ENCODE results near the gene RILPL1.
"Not testable (repeated sequence)": the region's sequence is repeated elsewhere in the genome, so short reads cannot be mapped to it uniquely, and the experiment has no call there.

DNA sequence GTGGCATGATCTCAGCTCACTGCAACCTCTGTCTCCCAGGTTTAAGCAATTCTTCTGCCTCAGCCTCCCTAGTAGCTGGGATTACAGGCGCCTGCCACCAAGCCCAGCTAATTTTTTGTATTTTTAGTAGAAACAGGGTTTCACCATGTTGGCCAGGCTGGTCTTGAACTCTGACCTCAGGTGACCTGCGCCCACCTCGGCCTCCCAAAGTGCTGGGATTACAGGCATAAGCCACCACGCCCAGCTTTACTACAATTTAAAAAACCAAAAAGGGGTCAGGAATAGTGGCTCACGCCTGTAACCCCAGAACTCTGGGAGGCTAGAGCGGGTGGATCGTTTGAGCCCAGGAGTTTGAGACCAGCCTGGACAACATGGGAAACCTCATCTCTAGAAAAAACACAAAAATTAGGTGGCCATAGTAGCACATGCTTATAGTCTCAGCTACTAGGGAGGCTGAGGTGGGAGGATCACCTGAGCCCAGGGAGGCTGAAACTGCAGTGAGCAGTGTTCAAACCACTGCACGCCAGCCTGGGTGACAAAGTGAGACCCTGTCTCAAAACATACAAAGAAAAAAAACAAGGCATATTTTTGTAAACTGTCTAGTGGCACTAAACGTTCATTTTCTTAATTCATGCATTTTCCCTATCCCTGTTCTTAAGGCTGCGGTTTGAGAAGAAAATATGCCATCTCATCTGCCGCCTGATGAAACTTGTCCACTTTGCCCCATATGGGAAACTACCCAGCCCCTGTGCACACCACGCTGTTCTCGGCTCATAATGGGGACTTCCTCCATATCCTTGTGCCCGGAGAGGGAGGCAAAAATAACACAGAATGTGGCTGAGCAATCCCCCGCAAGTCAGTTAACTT lies 101.3 kb downstream of the RILPL1 start:
- TF ChIP-seq, protein P1, sequence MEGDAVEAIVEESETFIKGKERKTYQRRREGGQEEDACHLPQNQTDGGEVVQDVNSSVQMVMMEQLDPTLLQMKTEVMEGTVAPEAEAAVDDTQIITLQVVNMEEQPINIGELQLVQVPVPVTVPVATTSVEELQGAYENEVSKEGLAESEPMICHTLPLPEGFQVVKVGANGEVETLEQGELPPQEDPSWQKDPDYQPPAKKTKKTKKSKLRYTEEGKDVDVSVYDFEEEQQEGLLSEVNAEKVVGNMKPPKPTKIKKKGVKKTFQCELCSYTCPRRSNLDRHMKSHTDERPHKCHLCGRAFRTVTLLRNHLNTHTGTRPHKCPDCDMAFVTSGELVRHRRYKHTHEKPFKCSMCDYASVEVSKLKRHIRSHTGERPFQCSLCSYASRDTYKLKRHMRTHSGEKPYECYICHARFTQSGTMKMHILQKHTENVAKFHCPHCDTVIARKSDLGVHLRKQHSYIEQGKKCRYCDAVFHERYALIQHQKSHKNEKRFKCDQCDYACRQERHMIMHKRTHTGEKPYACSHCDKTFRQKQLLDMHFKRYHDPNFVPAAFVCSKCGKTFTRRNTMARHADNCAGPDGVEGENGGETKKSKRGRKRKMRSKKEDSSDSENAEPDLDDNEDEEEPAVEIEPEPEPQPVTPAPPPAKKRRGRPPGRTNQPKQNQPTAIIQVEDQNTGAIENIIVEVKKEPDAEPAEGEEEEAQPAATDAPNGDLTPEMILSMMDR (IDR thresholded peaks at IDR 0.05): not testable (repeated sequence)
- not testable (repeated sequence) for TF ChIP-seq ZFX (IDR thresholded peaks at IDR 0.05; ENCODE audit: borderline replicate concordance)
